Activated CD8-positive, alpha-beta memory T cell treated with anti-CD3 and anti-CD28 coated beads for 24 hours (primary cell): Measurements from ENCODE around the gene DENND4C.
A peak's percentile ranks its signal among the peaks of the same experiment; 100 is the strongest.
"Not testable (repeated sequence)": the region's sequence is repeated elsewhere in the genome, so short reads cannot be mapped to it uniquely, and the experiment has no call there.

Source experiments
- DNase-seq: peaks from one replicate; pipeline ENCODE4 v3.0.0-alpha.2; 2020

Gene DENND4C

GRCh38 chr9:19229595-19230354 is 718 bp upstream of the DENND4C start:
- DNase-seq = peak; percentile 86

DNA sequence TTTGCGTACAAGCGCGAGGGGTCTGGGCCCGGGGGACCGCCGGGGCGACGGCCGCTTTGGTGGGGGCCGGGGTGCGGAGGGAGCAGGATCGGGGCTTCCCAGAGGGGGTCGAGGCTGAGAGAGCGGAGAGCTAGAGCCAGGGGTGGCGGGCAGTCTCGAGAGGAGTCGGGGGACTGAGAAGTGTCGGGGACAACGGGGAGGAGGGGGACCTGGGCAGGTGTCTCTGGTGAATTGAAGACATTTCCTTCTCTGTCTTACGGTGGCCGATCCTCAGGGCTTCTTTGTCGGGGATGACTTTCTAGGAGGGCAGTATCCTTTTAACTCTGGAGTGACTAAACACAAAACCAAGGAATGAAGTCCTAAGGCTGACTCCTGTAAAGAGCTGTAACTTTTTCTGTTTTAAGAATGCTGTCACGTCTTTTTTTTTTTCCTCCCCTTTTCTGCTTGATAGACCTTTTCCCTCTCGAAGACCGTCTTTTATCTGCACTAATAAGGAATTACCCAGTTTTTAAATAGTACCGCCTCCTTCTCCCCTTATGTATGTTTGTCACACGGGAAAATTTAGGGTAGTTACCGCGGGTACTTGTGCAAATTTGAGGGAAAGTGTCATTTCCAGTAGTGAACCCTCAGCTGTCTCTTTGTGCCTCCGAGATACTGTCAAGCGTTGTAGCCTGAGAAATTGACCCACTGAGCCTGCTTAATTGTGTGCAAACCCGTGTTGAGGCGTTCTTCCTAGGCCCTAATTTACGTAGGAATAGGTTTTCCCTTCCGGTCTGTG is 822 bp downstream of the DENND4C start:
- DNase-seq = no peak

DNA sequence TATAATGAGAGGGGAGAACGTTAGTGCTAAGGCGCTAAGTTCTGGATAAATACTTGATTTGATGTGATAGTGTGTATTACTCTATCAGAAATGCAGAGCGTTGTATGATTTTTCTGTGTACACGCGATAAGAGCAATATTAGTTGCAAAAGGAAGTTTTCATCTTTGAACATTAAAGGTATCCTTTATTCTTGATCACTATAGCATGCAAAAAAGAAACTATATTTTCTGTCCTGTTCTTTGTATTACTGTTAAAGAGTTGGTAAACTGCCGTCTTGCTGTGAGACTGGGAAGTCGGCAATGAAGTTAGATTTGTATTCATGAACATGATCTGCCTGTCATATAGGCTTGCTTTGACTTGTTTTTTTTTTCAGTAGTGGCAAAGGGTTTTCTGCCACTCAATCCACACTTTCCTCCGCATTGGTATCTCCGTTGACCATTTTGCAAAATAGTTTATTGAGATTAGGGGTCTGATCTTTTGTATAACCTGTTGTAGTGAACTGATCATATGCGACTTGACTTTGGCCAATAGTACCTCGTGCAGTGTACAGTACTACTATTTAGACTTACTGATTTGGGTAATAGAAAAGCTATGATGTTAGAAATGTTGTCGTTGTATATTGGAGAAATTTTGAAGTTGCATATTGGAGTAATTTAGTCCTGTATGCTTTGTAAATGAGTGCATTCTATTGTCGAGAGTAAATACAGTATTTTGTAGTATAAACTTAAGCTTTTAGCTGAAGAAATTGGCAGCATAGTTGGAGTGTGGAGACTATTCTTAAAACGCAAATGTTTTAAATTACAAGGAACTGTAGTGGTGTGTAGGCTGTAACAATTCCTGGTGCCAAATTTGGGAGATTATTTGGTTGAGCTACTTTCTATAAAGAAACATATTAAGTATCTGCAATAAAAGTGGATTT is 1.7 kb downstream of the DENND4C start:
- DNase-seq = no peak

GRCh38 chr9:19232823-19233194 is 2.3 kb downstream of the DENND4C start:
- no peak for DNase-seq

DNA sequence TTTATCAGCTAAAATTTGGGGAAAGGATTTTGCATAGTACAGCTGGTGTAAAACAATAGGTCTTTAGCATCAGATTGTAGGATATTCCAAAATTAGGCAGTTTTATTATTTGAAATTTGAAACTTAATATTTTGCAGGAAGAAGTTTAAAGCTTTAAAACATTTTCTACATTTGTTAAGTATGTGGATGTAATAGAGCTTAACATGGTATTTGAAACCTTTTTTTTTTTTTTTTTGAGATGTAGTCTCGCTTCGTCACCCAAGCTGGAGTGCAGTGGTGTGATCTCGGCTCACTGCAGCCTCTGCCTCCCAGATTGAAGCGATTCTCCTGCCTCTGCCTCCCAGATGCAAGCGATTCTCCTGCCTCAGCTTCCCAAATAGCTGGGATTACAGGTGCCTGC is 2.9 kb downstream of the DENND4C start:
- DNase-seq = no peak

DNA sequence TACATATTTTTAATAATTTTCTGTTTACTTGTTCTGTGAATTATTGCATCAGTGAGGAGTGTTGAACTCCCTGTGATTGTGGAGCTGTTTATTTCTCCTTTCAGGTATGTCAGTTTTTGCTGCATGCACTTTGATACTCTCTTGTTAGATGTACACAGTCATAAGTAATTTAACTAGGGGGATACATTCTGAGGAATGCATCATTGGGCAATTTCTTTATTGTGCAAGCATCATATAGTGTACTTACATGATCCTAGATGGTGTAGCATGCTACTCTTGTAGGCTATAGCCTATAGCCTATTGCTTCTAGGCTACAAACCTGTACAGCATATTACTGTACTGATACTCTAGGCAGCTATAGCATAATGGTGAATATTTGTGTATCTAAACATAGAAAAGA is 9.5 kb downstream of the DENND4C start:
- DNase-seq = no peak

GRCh38 chr9:19241728-19242127 is 11.2 kb downstream of the DENND4C start:
- DNase-seq = no peak

DNA sequence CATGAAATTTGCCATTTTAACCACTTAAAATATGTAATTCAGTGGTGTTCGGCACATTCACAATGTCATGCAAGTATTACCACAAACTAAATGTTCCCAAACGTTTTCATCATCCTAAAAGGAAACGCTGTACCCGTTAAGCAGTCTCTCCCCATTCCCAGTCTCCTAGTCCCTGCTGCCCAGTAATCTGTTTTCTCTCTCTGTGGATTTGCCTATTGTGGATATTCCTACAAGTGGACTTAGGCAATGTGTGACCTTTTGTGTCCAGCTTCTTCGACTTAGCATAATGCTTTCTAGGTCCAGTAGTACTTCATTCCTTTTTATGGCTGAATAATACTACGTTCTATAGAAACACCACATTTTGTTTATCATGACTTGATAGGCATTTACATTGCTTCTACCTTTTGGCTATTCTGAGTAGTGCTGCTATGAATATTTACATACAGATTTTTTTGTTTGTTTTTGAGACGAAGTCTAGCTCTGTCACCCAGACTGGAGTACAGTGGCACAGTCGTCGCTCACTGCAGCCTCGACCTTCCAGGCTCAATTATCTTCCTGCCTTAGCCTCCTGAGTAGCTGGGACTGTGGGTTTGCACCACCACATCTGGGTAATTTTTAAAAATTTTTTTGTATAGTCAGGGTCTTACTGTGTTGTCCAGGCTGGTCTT is 13.0 kb downstream of the DENND4C start:
- DNase-seq = no peak

DNA sequence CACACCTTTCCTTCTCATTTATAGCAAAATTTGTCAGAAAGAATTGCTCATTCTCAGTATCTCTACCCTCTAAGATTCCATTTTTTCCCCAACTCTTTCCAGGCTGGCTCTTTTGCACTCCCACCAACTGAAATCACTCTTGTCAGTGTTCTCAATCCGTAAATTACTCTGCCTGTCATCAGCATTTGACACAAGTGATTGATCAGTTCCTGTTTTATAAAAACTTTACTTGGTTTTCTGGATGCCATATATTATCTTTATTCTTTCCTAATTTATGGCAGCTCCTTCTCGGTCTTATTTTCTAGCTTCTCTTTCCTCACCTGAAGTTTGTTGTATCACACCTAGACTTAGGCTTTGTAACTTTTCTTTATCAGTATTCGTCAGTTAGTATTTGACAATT is 16.4 kb downstream of the DENND4C start:
- no peak for DNase-seq

GRCh38 chr9:19247420-19247819 is 16.9 kb downstream of the DENND4C start:
- DNase-seq = no peak

DNA sequence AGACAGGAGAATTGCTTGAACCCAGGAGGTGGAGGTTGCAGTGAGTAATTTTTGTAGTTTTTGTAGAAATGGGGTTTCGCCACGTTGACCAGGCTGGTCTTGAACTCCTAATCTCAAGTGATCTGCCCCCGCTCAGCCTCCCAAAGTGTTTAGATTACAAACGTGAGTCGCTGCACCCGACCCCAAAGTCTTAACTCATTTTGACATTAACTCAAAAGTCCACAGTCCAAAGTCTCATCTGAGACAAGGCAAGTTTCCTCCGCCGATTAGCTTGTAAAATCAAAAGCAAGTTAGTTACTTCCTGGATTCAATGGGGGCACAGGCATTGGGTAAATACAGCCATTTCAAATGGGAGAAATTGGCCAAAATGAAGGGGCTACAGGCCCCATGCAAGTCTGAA is 19.9 kb downstream of the DENND4C start:
- DNase-seq = not testable (repeated sequence)

GRCh38 chr9:19251203-19251602 is 20.7 kb downstream of the DENND4C start:
- DNase-seq = not testable (repeated sequence)

DNA sequence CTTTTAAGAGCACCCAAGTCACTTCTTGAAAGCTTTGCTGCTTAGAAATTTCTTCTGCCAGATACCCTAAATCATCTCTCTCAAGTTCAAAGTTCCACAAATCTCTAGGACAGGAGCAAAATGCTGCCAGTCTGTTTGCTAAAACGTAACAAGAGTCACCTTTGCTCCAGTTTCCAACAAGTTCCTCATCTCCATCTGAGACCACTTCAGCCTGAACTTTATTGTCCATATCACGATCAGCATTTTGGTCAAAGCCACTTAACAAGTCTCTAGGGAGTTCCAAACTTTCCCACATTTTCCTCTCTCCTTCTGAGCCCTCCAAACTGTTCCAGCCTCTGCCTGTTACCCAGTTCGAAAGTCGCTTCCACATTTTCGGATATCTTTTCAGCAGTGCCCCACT is 21.1 kb downstream of the DENND4C start:
- not testable (repeated sequence) for DNase-seq

- no peak for DNase-seq
Measured at GRCh38 chr9:19252174-19252884, 21.8 kb downstream of the DENND4C start.

DNA sequence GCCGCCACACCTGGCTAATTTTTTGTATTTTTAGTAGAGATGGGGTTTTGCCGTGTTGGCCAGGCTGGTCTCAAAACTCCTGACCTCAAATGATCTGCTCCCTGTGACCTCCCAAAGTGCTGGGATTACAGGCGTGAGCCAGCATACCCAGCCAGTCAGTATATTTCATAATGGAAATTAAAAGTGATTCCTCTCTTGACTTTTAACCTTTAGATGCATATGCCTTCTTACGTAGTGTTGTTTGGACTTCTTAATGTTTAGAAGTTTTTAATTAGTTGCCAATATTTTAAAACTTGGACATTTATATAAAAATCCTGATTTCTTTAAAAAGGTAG is 22.4 kb downstream of the DENND4C start:
- DNase-seq = no peak

- no peak for DNase-seq
Measured at GRCh38 chr9:19255112-19255511, 24.6 kb downstream of the DENND4C start.

GRCh38 chr9:19255821-19256220 is 25.3 kb downstream of the DENND4C start:
- DNase-seq = no peak

- DNase-seq = not testable (repeated sequence)
Measured at GRCh38 chr9:19259665-19260255, 29.3 kb downstream of the DENND4C start.

DNA sequence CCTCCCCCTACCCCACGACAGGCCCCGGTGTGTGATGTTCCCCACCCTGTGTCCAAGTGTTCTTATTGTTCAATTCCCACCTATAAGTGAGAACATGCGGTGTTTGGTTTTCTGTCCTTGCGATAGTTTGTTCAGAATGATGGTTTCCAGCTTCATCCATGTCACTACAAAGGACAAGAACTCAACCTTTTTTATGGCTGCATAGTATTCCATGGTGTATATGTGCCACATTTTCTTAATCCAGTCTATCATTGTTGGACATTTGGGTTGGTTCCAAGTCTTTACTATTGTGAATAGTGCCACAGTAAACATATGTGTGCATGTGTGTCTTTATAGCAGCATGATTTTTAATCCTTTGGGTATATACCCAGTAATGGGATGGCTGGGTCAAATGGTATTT is 35.1 kb downstream of the DENND4C start:
- not testable (repeated sequence) for DNase-seq

- not testable (repeated sequence) for DNase-seq
Measured at GRCh38 chr9:19266778-19267384, 36.4 kb downstream of the DENND4C start.

DNA sequence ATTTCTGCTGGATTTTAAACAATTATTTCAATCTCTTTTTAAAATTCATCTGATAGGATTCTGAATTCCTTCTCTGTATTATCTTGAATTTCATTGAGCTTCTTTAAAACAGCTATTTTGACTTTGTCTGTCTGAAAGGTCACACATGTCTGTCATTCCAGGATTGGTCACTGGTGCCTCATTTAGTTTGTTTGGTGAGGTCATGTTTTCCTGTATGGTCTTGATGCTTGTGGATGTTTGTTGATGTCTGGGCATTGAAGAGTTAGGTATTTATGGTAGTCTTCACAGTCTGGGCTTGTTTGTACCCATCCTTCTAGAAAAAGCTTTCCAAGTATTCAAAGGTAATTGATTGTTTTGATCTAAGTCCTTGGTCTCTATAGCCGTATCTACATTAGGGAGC is 39.1 kb downstream of the DENND4C start:
- DNase-seq = no peak
